GM23338 (cell line): ENCODE measurements around the gene TENT4A. TPM values are rescaled to one million over a fixed set of nuclear protein-coding genes. Genes with fewer than 3 reads are reported as not detected.

Experiments used
- ATAC-seq: fragments of 200-7000 bp; cut with Tn5 transposase; 3 replicates; pipeline ENCODE4 v1.9.1; 2020
- DNase-seq: peaks from one replicate; pipeline ENCODE4 v3.0.0-alpha.2; 2015; ENCODE audit warnings: low spot score
- H2AFZ ChIP-seq: fragments of 200-600 bp; sonication (generic); 2 replicates; pipeline ENCODE4 v1.8.0; 2016; ENCODE audit warnings: antibody characterized with exemption, mild to moderate bottlenecking, moderate library complexity
- H3F3A ChIP-seq: fragments of 200-600 bp; sonication (generic); replicated peaks from 2 replicates; pipeline ENCODE4 v1.8.0; 2017; ENCODE audit warnings: antibody characterized with exemption, mixed run types, low read depth
- H3K27ac ChIP-seq: fragments of 200-600 bp; sonication (generic); 2 replicates; pipeline ENCODE4 v1.6.1; 2016; ENCODE audit warnings: low read depth
- H3K27me3 ChIP-seq: fragments of 200-600 bp; sonication (generic); 2 replicates; pipeline ENCODE4 v1.8.0; 2016; ENCODE audit warnings: mild to moderate bottlenecking, mixed run types, moderate library complexity; ENCODE audit not compliant: insufficient read depth
- H3K36me3 ChIP-seq: fragments of 200-600 bp; sonication (generic); 2 replicates; pipeline ENCODE4 v1.8.0; 2016; ENCODE audit warnings: mild to moderate bottlenecking; ENCODE audit not compliant: insufficient read depth
- H3K4me1 ChIP-seq: fragments of 200-600 bp; sonication (generic); 2 replicates; pipeline ENCODE4 v1.8.0; 2016; ENCODE audit warnings: mild to moderate bottlenecking, moderate library complexity; ENCODE audit not compliant: insufficient read depth
- H3K4me2 ChIP-seq: fragments of 200-600 bp; sonication (generic); 2 replicates; pipeline ENCODE4 v1.7.1; 2017; ENCODE audit warnings: mixed run types
- H3K4me3 ChIP-seq: fragments of 200-600 bp; sonication (generic); 2 replicates; pipeline ENCODE4 v1.6.1; 2016; ENCODE audit warnings: mixed run types
- H3K79me2 ChIP-seq: fragments of 200-600 bp; sonication (generic); replicated peaks from 2 replicates; pipeline ENCODE4 v1.8.0; 2017; ENCODE audit warnings: mild to moderate bottlenecking; ENCODE audit not compliant: insufficient read depth
- H3K9me2 ChIP-seq: fragments of 200-600 bp; sonication (generic); 2 replicates; pipeline ENCODE4 v1.8.0; 2017; ENCODE audit not compliant: insufficient read depth
- H4K20me1 ChIP-seq: fragments of 200-600 bp; sonication (generic); replicated peaks from 2 replicates; pipeline ENCODE4 v1.8.0; 2017; ENCODE audit warnings: mild to moderate bottlenecking; ENCODE audit not compliant: insufficient read depth
- H3K27ac Mint-ChIP-seq: 2 replicates; pipeline ENCODE4 v1.8.0; 2020; ENCODE audit warnings: inconsistent platforms, mild to moderate bottlenecking, moderate library complexity, mixed read lengths
- H3K27me3 Mint-ChIP-seq: 3 replicates; pipeline ENCODE4 v1.8.0; 2022; ENCODE audit warnings: low read depth, mild to moderate bottlenecking, moderate library complexity, mixed read lengths, inconsistent platforms; ENCODE audit not compliant: insufficient read depth, poor library complexity
- H3K36me3 Mint-ChIP-seq: 3 replicates; pipeline ENCODE4 v1.8.0; 2021; ENCODE audit warnings: low read depth, mild to moderate bottlenecking, inconsistent platforms, moderate library complexity, mixed read lengths
- H3K4me1 Mint-ChIP-seq: 3 replicates; pipeline ENCODE4 v1.8.0; 2020; ENCODE audit warnings: mild to moderate bottlenecking, inconsistent platforms, mixed read lengths
- H3K4me3 Mint-ChIP-seq: 3 replicates; pipeline ENCODE4 v1.8.0; 2021; ENCODE audit warnings: moderate library complexity, mild to moderate bottlenecking, inconsistent platforms, mixed read lengths
- H3K9me3 Mint-ChIP-seq: 3 replicates; pipeline ENCODE4 v1.8.0; 2020; ENCODE audit warnings: moderate library complexity, mild to moderate bottlenecking, inconsistent platforms, mixed read lengths
- CREB1 ChIP-seq: fragments of 250-450 bp; sonication (Bioruptor Pico); IDR thresholded peaks from 2 replicates; pipeline ENCODE4 v1.5.0; 2020; ENCODE audit warnings: low read depth, mild to moderate bottlenecking, moderate library complexity
- CTCF ChIP-seq, 2 experiments: fragments of 200-600 bp in 1 of 2; sonication (generic) in 1 of 2; conservative IDR thresholded peaks; 2 replicates each; pipeline versions ENCODE4 v1.5.1 to v1.6.1; 2016 to 2017; ENCODE audit warnings: antibody characterized with exemption in 2 of 2, low read depth in 2 of 2, mild to moderate bottlenecking in 2 of 2, moderate library complexity in 1 of 2
- ETS1 ChIP-seq: IDR thresholded peaks from 2 replicates; pipeline ENCODE4 v1.6.1; 2016; ENCODE audit warnings: antibody characterized with exemption
- EZH2 ChIP-seq: fragments of 200-600 bp; sonication (generic); IDR thresholded peaks from one replicate; pipeline ENCODE4 v1.8.0; 2017; ENCODE audit warnings: antibody characterized with exemption, mild to moderate bottlenecking, low read depth; ENCODE audit not compliant: unreplicated experiment
- EZH2phosphoT487 ChIP-seq: fragments of 200-600 bp; sonication (generic); IDR thresholded peaks from one replicate; pipeline ENCODE4 v1.8.1; 2018; ENCODE audit warnings: antibody characterized with exemption; ENCODE audit not compliant: unreplicated experiment
- JUNB ChIP-seq: IDR thresholded peaks from one replicate; pipeline ENCODE4 v1.6.1; 2016; ENCODE audit warnings: antibody characterized with exemption; ENCODE audit not compliant: unreplicated experiment
- NANOG ChIP-seq: IDR thresholded peaks from 2 replicates; pipeline ENCODE4 v1.6.1; 2016; ENCODE audit warnings: antibody characterized with exemption, borderline replicate concordance
- POLR2AphosphoS5 ChIP-seq: IDR thresholded peaks from 2 replicates; pipeline ENCODE4 v1.6.1; 2016; ENCODE audit warnings: antibody characterized with exemption, low read depth
- ZNF114 ChIP-seq: fragments of 250-450 bp; sonication (Bioruptor Pico); IDR thresholded peaks from 2 replicates; pipeline ENCODE4 v1.5.0; 2020; ENCODE audit warnings: mild to moderate bottlenecking, moderate library complexity
- ZNF462 ChIP-seq: fragments of 250-450 bp; sonication (Bioruptor Pico); IDR thresholded peaks from 2 replicates; pipeline ENCODE4 v1.5.0; 2020; ENCODE audit warnings: mild to moderate bottlenecking, moderate library complexity
- polyA plus RNA-seq: library from polyadenylated mRNA; unstranded; fragments of >200 nt; fragmentation: Nextera tagmentation; extraction: Ambion mirVana; gene quantifications from 2 replicates; pipeline ENCODE4 v1.2.1, GENCODE V29; 2016
- total RNA-seq: library from RNA; depleted of rRNA; stranded (reverse); fragments of >200 nt; shearing (Covaris generic); gene quantifications from 2 replicates; pipeline ENCODE4 v1.2.3, GENCODE V29; 2014

The TENT4A gene
- total and polyA plus RNA-seq, 2 experiments from 2014 or later = 5.3 to 24.0 TPM

GRCh38 chr5:6675784-6676491, 37.3 kb upstream of the TENT4A start:
- no peak overlapping the region for H2AFZ ChIP-seq
- no peak for TF ChIP-seq CREB1 (CRISPR knock-in tag)
- no peak for TF ChIP-seq POLR2AphosphoS5
- TF ChIP-seq JUNB = no peak
- no peak for TF ChIP-seq ETS1
- TF ChIP-seq ZNF114 (CRISPR knock-in tag) = no peak
- TF ChIP-seq NANOG = no peak
- 0 out of 4 replicates have a peak, but pooled peaks of 1 of the 2 experiments have one; percentile 15 for TF ChIP-seq CTCF (conservative IDR thresholded peaks at IDR 0.05; ENCODE audit: low read depth in 2 of 2)
- no peak for TF ChIP-seq EZH2phosphoT487
- no peak overlapping the region for H3K4me2 ChIP-seq
- no peaks in the 10 kb centered on the region; the same call in 1 of the 2 replicates for H4K20me1 ChIP-seq
- DNase-seq (no peak), ATAC-seq (no peak)
- H3K9me2 ChIP-seq = peaks cover 18% of the 10 kb centered on the region
- H3K4me3 ChIP-seq = no peak overlapping the region
- no peak overlapping the region for H3K27ac ChIP-seq
- H3K79me2 ChIP-seq = no peaks in the 10 kb centered on the region
- H3K4me1 ChIP-seq = no peaks in the 10 kb centered on the region
- no peaks in the 10 kb centered on the region for H3K36me3 ChIP-seq
- Mint-ChIP-seq H3K4me3 (no peak overlapping the region), H3K27ac (no peak overlapping the region), H3K27me3 (no peaks in the 10 kb centered on the region), H3K9me3 (peaks cover 29% of the 10 kb centered on the region), H3K36me3 (peaks cover 42% of the 10 kb centered on the region), H3K4me1 (no peaks in the 10 kb centered on the region)
- no peaks in the 10 kb centered on the region for H3K27me3 ChIP-seq
- no peaks in the 10 kb centered on the region for H3F3A ChIP-seq

GRCh38 chr5:6676702-6677101, 36.5 kb upstream of the TENT4A start:
- Histone ChIP-seq H3F3A (no peaks in the 10 kb centered on the region), H2AFZ (no peak overlapping the region), H3K4me1 (no peaks in the 10 kb centered on the region), H3K27ac (no peak overlapping the region), H3K9me2 (peaks cover 16% of the 10 kb centered on the region), H3K4me3 (no peak overlapping the region), H4K20me1 (no peaks in the 10 kb centered on the region; the same call in 1 of the 2 replicates), H3K4me2 (no peak overlapping the region), H3K27me3 (no peaks in the 10 kb centered on the region), H3K36me3 (no peaks in the 10 kb centered on the region), H3K79me2 (no peaks in the 10 kb centered on the region)
- ATAC-seq (no peak), DNase-seq (no peak)
- no peak overlapping the region for H3K27ac Mint-ChIP-seq
- no peaks in the 10 kb centered on the region for H3K27me3 Mint-ChIP-seq
- H3K4me1 Mint-ChIP-seq = no peaks in the 10 kb centered on the region
- H3K4me3 Mint-ChIP-seq = no peak overlapping the region
- peaks cover 37% of the 10 kb centered on the region for H3K36me3 Mint-ChIP-seq
- H3K9me3 Mint-ChIP-seq = peaks cover 29% of the 10 kb centered on the region
- TF ChIP-seq ZNF462 (CRISPR knock-in tag) = no peak
- no peak for TF ChIP-seq CREB1 (CRISPR knock-in tag)
- no peak for TF ChIP-seq JUNB
- no peak for TF ChIP-seq EZH2
